Adipocyte (in vitro differentiated cells): ENCODE data around the gene DBF4B.

Source experiments
- DNase-seq: peaks from one replicate; pipeline ENCODE4 v3.0.0-alpha.2; 2015; ENCODE audit warnings: low read depth
- H3K27me3 ChIP-seq: replicated peaks from 2 replicates; pipeline ENCODE4 v1.7.0; 2013; ENCODE audit warnings: mild to moderate bottlenecking, low read length, moderate library complexity; ENCODE audit not compliant: control insufficient read depth, insufficient read depth
- H3K36me3 ChIP-seq: 2 replicates; pipeline ENCODE4 v1.7.0; 2013; ENCODE audit warnings: low read length, mild to moderate bottlenecking, moderate library complexity; ENCODE audit not compliant: control insufficient read depth, insufficient read depth, severe bottlenecking
- H3K4me1 ChIP-seq: 2 replicates; pipeline ENCODE4 v1.7.0; 2013; ENCODE audit warnings: mild to moderate bottlenecking, low read length, moderate library complexity; ENCODE audit not compliant: control insufficient read depth, insufficient read depth
- H3K4me3 ChIP-seq: 2 replicates; pipeline ENCODE4 v1.7.0; 2013; ENCODE audit warnings: mild to moderate bottlenecking, low read length, moderate library complexity
- H3K9ac ChIP-seq: 2 replicates; pipeline ENCODE4 v1.7.0; 2013; ENCODE audit warnings: mild to moderate bottlenecking, low read length, moderate library complexity
- H3K9me3 ChIP-seq: 2 replicates; pipeline ENCODE4 v1.7.0; 2013; ENCODE audit warnings: mild to moderate bottlenecking, low read length, moderate library complexity; ENCODE audit not compliant: control insufficient read depth

The DBF4B gene

DNA sequence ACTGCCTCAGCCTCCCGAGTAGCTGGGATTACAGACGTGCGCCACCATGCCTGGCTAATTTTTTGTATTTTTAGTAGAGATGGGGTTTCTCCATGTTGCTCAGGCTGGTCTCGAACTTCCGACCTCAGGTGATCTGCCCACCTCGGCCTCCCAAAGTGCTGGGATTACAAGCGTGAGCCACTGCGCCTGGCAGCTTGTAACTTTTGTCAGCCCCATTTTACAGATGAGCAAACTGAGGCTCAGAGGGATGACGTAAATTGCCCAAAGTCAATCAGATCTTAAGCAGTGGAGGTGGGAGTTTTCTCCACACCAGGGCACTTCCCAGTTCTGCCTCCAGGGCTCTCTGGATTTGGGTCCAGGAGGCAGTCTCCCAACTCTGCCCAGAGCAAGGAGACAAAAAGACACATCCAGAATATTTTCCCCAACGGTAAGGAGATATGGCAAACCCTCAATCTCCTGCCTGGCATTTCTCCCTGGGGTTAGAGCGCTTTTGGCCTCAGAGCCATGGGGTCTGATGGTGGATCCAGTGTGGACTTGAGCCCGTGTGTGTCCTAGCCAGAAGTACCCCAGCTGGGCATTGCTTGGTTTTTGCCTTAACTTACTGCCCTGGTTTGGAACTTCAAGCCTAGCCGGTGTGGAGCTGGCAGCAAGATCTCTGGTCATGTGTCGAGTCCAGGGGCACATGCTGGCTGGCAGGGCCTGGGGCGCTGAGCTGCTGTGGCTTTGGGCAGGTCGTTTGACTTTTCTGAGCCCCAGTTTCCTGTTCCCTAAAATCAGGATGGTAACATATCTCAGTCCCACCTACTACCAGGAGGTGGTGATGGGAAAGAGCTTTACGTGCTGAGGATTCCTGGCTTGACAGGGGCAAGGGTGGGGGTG is 53.7 kb downstream of the DBF4B start:
- no peak for DNase-seq
- H3K4me3 ChIP-seq, result no peak overlapping the region
- no peak overlapping the region for H3K9ac ChIP-seq
- H3K36me3 ChIP-seq, result no peaks in the 10 kb centered on the region
- peaks cover 25% of the 10 kb centered on the region for H3K27me3 ChIP-seq
- H3K4me1 ChIP-seq, result no peaks in the 10 kb centered on the region
- no peaks in the 10 kb centered on the region for H3K9me3 ChIP-seq

DNA sequence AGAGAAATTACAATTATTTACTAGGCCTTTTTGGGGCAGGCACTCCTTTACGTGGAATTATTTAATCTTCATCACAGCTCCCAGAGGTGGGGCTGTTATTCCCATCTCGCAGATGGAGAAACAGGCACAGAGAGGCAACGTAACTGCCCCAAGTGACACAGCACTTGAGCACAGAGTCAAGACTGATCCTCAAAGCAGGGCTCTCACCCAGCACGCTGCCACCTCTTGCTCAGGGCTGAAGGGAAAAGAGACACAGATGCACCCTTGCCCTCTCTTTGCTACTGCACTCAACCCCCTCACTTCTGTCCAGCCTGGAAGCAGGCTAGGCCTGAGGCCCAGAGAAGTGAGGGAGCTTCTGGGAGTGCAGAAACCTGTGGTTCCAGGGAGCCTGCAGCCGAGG is 54.7 kb downstream of the DBF4B start:
- Histone ChIP-seq H3K9me3 (no peaks in the 10 kb centered on the region), H3K9ac (no peak overlapping the region), H3K27me3 (peaks cover 26% of the 10 kb centered on the region), H3K4me3 (no peak overlapping the region), H3K36me3 (no peaks in the 10 kb centered on the region), H3K4me1 (no peaks in the 10 kb centered on the region)
- DNase-seq, result no peak

DNA sequence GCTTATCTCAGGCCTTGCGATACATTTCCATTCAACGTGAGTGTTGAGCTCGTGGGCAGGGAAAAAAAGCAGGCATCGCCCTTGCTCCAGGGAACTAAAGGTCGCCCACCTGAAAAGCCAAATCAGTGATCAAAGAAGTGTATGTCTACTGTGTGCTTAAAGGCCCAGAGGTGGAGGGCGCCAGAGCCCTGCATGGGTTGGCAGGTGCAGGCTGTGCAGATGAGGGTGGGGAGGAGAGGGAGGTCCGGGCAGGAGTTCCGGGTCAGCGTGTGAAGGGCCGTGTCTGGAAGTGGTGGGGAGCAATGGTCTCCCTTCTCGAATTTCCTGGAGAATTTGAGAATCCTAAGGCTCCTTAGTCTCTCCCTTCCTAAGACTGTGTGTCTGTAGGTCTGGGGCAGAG is 57.5 kb downstream of the DBF4B start:
- H3K27me3 ChIP-seq, result peaks cover 13% of the 10 kb centered on the region
- DNase-seq, result no peak
- H3K9me3 ChIP-seq, result no peaks in the 10 kb centered on the region
- H3K4me1 ChIP-seq, result no peaks in the 10 kb centered on the region
- H3K9ac ChIP-seq, result no peak overlapping the region
- H3K4me3 ChIP-seq, result no peak overlapping the region
- no peaks in the 10 kb centered on the region for H3K36me3 ChIP-seq

DNA sequence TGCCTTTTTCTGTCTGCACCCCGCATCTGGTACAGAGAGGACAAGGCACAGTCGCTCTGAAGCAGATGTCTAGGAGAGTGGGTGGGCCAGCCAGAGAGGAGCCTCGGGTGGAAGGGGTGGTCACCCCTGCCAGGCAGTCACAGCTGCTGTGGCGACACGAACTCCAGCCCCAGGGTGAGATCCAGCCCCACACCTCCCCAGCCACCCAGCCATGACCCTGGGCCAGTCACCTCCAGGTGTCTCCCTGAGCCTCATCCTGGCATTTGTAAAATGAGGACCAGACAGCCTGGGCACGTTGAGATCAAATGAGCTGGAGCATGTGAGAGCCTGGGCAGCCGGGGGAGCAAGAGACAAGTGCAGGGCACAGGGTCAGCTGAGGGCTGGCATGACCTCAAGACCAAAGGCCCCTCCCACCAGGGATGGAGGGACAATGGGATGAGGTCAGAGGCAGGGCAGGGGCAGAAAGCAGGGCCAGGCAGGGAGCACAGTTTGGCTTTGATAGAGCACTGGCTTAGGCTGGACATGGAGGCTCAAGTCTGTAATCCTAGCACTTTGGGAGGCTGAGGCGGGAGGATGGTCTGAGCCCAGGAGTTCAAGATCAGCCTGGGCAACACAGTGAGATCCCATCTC is 58.1 kb downstream of the DBF4B start:
- Histone ChIP-seq H3K4me3 (no peak overlapping the region), H3K27me3 (peaks cover 13% of the 10 kb centered on the region), H3K9me3 (no peaks in the 10 kb centered on the region), H3K4me1 (no peaks in the 10 kb centered on the region), H3K9ac (no peak overlapping the region), H3K36me3 (no peaks in the 10 kb centered on the region)
- DNase-seq, result no peak

DNA sequence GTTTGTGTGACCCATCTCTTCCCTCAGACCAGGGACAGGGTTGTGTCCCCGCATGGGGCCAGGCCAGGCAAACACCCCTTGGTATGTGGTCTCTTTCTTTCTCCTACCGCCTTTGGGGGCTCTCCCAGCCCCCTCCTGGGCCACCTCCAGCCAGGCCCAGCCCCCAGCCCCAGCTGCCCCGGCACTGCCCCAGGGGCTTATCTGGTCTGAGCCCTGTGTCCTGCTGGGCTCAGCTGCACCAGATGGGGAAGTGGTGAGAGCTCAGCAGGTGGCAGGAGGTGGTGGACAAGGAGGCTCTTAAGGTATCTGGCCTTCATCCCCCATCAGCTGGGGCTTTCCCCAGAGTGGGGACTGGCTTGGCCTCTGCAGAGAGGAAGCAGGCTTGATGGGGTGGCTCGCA is 59.0 kb downstream of the DBF4B start:
- H3K4me3 ChIP-seq, result no peak overlapping the region
- no peak for DNase-seq

DNA sequence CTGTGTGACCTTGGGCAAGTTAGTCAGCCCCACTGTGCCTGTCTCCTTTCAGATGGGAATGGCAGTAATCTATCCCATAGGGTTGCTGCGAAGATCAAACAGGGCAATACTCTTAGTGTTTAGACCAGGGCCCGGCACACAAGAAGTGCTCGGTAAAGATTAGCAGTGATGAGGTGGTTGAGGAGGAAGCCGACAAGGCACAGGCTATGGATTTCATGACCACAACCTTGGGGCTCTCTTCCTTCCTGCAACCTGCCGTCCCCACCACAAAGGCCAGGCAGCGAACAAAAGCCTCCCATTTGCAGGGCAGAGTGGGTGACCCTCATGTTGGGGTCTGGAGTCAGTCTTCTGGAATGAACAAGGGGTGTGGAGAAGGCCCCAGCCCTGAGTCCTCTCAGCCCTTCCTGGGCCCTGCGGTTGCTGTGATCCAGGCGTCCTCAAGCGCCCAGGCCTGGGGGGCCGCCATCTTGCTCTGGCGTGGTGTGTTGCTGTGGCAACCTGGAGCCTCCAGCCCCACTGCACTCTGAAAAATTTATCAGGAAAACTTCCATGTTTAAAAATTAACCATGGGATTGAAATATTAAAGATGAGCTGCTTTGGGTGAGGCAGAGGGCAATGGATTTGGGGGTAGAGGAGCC is 60.2 kb downstream of the DBF4B start:
- Histone ChIP-seq H3K27me3 (peaks cover 18% of the 10 kb centered on the region), H3K4me3 (no peak overlapping the region), H3K9ac (no peak overlapping the region), H3K9me3 (no peaks in the 10 kb centered on the region), H3K36me3 (no peaks in the 10 kb centered on the region), H3K4me1 (no peaks in the 10 kb centered on the region)
- DNase-seq, result no peak

More for the DNA sequence above, 59.0 kb downstream of the DBF4B start:
- H3K27me3 ChIP-seq, result peaks cover 13% of the 10 kb centered on the region
- no peaks in the 10 kb centered on the region for H3K4me1 ChIP-seq
- H3K36me3 ChIP-seq, result no peaks in the 10 kb centered on the region
- H3K9ac ChIP-seq, result no peak overlapping the region
- no peaks in the 10 kb centered on the region for H3K9me3 ChIP-seq

DNA sequence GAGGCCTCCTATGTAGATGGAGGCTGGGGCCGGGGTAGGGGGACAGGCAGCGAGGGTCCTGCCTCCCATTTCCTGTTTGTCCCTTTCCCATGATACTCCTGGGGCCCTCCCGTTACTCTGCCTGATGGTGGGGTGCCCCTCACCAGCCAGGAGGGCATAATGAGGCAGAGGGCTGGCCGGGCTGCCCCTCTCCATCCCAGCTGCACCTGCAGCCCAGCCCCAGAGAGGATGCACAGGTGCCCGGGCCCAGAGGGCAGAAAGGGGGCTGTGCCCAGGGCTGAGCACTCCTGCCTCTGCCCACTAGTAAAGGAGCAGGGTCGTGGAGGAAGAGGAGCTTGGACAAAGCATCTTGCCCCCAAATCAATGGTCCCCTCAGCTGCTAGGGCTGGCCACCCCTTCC is 60.8 kb downstream of the DBF4B start:
- H3K9ac ChIP-seq, result no peak overlapping the region
- H3K27me3 ChIP-seq, result peaks cover 19% of the 10 kb centered on the region
- no peaks in the 10 kb centered on the region for H3K4me1 ChIP-seq
- no peaks in the 10 kb centered on the region for H3K36me3 ChIP-seq
- no peak overlapping the region for H3K4me3 ChIP-seq
- no peak for DNase-seq
- H3K9me3 ChIP-seq, result no peaks in the 10 kb centered on the region

DNA sequence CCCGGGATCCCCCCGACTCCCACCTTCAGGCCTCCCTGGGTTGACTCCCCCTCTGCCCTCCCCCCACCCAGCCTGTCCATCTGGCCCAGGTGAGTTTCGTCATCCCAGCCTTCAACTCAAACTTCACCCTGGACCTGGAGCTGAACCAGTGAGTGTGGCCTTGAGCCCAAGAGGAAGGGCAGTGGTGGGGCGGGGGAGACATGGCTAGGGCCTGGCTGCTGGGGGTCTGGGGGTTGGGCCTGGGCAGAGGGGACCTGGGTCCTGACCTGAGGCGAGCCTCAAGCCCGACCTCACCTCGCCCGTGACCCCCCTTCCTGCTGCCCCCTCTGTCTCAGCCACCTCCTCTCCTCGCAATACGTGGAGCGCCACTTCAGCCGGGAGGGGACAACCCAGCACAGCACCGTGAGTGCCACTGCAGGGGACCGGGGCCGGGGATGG is 61.2 kb downstream of the DBF4B start:
- H3K4me3 ChIP-seq, result no peak overlapping the region
- no peaks in the 10 kb centered on the region for H3K4me1 ChIP-seq
- no peak for DNase-seq

DNA sequence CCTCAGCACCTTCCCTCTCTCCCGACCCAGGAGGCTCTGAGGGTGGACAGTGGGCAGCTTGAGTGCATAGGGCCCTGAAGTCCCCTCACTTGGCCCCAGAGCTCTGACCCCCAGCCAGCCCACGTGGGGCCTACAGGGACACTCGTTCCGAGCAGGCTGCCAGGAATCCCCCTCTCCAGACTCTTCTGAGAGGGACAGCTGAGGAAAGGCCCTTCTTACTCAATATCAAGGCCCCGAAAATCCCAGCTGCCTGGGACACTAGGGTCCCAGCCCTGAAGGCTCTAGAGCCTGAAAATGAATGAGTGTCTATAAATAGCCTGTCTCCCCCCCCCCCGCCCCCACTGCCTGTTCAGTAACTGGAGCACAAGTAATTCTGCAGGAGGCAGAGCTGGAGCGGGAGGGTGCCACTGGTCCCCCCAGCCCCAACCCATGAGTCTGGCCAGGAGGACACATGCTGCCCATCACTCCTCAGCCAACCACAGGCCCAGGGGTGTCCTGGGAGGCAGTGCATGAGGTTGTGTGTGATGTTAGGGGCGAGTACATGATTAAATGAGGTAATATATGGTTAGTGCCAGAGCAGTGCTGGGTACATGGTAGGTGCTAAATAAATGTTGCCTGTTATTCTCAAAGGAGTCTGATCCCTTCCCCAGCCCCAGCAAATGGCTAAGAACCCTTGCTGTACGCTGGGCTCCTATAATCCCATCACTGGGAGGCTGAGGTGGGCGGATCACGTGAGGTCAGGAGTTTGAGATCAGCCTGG is 61.9 kb downstream of the DBF4B start:
- peaks cover 5% of the 10 kb centered on the region for H3K4me1 ChIP-seq
- DNase-seq, result no peak

More for the DNA sequence above, 61.2 kb downstream of the DBF4B start:
- Histone ChIP-seq H3K9me3 (no peaks in the 10 kb centered on the region), H3K9ac (no peak overlapping the region), H3K27me3 (peaks cover 23% of the 10 kb centered on the region), H3K36me3 (no peaks in the 10 kb centered on the region)

DNA sequence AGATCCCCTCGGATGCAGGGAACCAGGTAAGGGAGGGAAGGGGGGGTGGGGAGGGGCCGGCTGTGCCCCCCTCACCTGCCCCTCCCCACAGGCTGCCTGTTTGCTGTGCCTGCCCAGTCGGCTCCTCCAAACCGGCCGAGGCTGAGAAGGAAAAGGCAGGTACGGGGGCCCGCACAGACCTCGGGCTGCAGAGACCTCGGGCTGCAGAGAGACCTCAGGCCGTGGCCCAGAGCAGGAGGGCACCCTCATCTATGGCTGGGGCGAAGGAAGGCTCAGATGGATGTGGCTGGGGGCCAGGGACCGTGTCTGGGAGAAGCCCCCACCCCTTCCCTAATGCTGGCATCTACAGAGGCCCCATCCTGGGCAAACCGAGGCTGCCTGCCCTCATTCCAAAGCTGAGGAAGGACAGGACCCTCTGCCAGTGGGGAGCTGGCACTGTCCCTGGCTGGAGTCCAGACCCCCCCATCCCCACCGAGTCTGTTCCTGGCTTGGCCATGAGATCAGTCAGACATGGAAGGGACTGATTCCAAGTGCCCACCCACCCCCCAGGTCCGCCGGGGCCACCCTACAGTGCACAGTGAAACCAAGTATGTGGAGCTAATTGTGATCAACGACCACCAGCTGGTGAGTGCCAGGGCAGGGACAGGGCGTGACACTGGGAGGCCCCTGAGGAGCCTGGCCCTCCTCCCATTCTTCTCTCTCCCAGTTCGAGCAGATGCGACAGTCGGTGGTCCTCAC is 64.0 kb downstream of the DBF4B start:
- Histone ChIP-seq H3K36me3 (no peaks in the 10 kb centered on the region), H3K9ac (no peak overlapping the region), H3K4me1 (peaks cover 9% of the 10 kb centered on the region), H3K27me3 (peaks cover 23% of the 10 kb centered on the region), H3K4me3 (no peak overlapping the region), H3K9me3 (no peaks in the 10 kb centered on the region)
- DNase-seq, result no peak

More for the DNA sequence above, 61.9 kb downstream of the DBF4B start:
- Histone ChIP-seq H3K36me3 (no peaks in the 10 kb centered on the region), H3K9ac (no peak overlapping the region), H3K4me3 (no peak overlapping the region), H3K9me3 (no peaks in the 10 kb centered on the region), H3K27me3 (peaks cover 23% of the 10 kb centered on the region)
